ENCODE measurements around the gene HOXC9.

The HOXC9 gene

DNA sequence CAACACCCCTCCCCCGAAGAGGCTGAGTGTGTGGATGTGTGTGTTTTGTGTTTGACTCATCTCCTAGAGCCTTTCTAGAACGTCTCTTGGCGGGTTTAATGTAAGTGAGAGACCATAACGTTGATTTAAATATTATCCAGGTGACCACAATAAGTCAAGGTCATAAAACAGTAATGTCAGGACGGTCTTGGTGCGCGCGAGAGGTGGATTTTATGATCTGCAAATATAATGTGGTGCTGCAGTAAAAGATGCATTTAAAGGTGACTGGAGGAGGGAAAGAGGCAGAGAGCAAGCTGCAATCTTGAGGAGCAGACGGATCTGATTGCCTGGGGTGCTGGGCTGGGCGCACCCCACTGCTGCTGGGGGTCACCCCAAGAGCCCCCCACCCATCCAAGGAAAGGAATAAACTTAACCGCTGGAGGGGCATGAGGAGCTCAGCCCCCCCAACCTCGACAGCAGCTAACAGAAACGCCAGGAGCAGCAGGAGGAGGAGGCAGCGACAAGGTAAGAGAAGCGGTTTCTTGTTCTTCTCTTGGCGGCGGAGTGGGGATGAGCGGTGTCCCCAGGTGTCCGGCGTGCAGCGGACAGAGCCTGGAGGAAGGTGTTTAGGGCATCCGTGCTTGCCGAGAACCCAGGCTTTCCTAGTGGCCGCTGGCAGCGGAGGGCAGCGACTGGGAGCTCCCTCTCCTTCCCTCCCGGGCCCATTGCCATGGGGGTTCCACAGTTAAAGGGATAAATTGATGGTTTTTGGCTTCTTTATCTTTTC lies 9.5 kb upstream of the HOXC9 start:
- Histone ChIP-seq H3K9me3 (ENCODE audit: insufficient read depth, low read depth, low read length) (no peaks in the 10 kb centered on the region), H2AFZ (ENCODE audit: low read length) (no peak overlapping the region), H3K79me2 (ENCODE audit: insufficient read depth, low read length) (peaks cover 36% of the 10 kb centered on the region), H3K4me3 (ENCODE audit: low read length, poor library complexity, severe bottlenecking) (peak overlapping the region; percentile 84), H3K4me2 (ENCODE audit: low read depth, low read length, poor library complexity, severe bottlenecking) (peak overlapping the region; percentile 98), H3K36me3 (ENCODE audit: insufficient read depth, low read length) (no peaks in the 10 kb centered on the region), H3F3A (ENCODE audit: low read depth) (no peaks in the 10 kb centered on the region), H3K4me1 (ENCODE audit: insufficient read depth, low read length, poor library complexity, severe bottlenecking) (peaks cover 58% of the 10 kb centered on the region), H3K9me2 (replicated peaks; ENCODE audit: low read depth, low read length) (no peaks in the 10 kb centered on the region), H3K9ac (ENCODE audit: low read depth, low read length, poor library complexity, severe bottlenecking) (peak overlapping the region; percentile 74), H3K27me3 (ENCODE audit: insufficient read depth, low read length, poor library complexity, severe bottlenecking) (no peaks in the 10 kb centered on the region), H4K20me1 (ENCODE audit: insufficient read depth, low read length, poor library complexity, severe bottlenecking) (no peaks in the 10 kb centered on the region)
- TF ChIP-seq EZH2phosphoT487 (IDR thresholded peaks at IDR 0.05; ENCODE audit: borderline replicate concordance) = no peak
- TF ChIP-seq, protein P1, sequence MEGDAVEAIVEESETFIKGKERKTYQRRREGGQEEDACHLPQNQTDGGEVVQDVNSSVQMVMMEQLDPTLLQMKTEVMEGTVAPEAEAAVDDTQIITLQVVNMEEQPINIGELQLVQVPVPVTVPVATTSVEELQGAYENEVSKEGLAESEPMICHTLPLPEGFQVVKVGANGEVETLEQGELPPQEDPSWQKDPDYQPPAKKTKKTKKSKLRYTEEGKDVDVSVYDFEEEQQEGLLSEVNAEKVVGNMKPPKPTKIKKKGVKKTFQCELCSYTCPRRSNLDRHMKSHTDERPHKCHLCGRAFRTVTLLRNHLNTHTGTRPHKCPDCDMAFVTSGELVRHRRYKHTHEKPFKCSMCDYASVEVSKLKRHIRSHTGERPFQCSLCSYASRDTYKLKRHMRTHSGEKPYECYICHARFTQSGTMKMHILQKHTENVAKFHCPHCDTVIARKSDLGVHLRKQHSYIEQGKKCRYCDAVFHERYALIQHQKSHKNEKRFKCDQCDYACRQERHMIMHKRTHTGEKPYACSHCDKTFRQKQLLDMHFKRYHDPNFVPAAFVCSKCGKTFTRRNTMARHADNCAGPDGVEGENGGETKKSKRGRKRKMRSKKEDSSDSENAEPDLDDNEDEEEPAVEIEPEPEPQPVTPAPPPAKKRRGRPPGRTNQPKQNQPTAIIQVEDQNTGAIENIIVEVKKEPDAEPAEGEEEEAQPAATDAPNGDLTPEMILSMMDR (conservative IDR thresholded peaks at IDR 0.05; ENCODE audit: low read length) = no peak

DNA sequence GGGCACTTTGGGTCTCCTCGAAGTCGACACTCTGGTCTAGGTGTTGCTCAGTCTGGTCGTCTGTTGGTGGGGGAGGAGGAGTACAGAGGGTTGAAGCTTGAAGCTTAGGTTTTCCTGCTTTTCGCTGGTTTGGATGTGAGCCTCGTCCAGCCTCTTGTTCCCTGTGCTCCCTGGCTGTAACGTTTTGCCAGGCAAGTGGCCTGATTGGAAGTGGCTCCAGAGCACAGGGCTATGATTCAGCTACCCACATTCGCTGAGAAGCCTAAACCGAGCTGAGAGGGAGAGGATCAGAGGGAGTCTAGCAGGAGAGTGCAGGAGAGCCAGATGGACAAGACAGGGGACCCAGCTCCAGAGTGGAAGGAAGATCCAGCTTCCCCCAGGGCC lies 8.9 kb upstream of the HOXC9 start:
- H3K79me2 ChIP-seq (ENCODE audit: insufficient read depth, low read length) = peaks cover 37% of the 10 kb centered on the region
- no peak overlapping the region for H2AFZ ChIP-seq (ENCODE audit: low read length)
- no peaks in the 10 kb centered on the region for H4K20me1 ChIP-seq (ENCODE audit: insufficient read depth, low read length, poor library complexity, severe bottlenecking)
- H3K4me3 ChIP-seq (ENCODE audit: low read length, poor library complexity, severe bottlenecking) = no peak overlapping the region
- no peak for TF ChIP-seq EZH2phosphoT487 (IDR thresholded peaks at IDR 0.05; ENCODE audit: borderline replicate concordance)
- TF ChIP-seq, protein P1 (conservative IDR thresholded peaks at IDR 0.05; ENCODE audit: low read length) = no peak
- no peaks in the 10 kb centered on the region for H3F3A ChIP-seq (ENCODE audit: low read depth)
- no peaks in the 10 kb centered on the region for H3K36me3 ChIP-seq (ENCODE audit: insufficient read depth, low read length)
- peaks cover 59% of the 10 kb centered on the region for H3K4me1 ChIP-seq (ENCODE audit: insufficient read depth, low read length, poor library complexity, severe bottlenecking)
- H3K4me2 ChIP-seq (ENCODE audit: low read depth, low read length, poor library complexity, severe bottlenecking) = peak overlapping the region; percentile 98
- no peaks in the 10 kb centered on the region for H3K9me2 ChIP-seq (replicated peaks; ENCODE audit: low read depth, low read length)
- no peaks in the 10 kb centered on the region for H3K27me3 ChIP-seq (ENCODE audit: insufficient read depth, low read length, poor library complexity, severe bottlenecking)
- H3K9ac ChIP-seq (ENCODE audit: low read depth, low read length, poor library complexity, severe bottlenecking) = peak overlapping the region; percentile 13
- no peaks in the 10 kb centered on the region for H3K9me3 ChIP-seq (ENCODE audit: insufficient read depth, low read depth, low read length)

DNA sequence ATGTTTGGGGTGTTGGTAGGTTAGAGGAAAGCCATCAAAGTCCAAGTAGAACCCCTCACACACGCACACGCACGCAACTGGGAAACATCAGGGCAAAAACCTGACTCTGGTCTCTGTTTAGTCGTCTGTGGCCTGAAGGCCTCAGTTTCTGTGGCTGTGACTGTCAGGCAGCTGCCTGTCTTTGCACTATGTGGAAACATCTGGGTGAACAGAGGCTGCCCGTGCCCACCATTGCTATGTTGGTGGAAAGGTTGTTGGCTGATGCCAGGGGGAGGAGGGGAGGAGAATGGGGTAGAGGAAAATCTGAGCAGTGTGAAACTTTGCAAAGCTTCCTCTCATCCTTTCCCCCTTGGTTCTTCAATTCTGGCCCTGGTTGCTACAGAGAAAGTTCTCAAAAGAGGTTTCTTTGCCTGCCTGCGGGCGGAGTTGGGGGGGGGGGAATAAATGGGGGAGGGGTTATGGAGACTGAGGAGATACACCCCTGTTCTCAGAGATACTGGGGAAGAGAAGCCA lies 7.5 kb upstream of the HOXC9 start:
- H2AFZ ChIP-seq (ENCODE audit: low read length) = no peak overlapping the region
- no peaks in the 10 kb centered on the region for H3K36me3 ChIP-seq (ENCODE audit: insufficient read depth, low read length)
- no peak overlapping the region for H3K4me3 ChIP-seq (ENCODE audit: low read length, poor library complexity, severe bottlenecking)
- H3K27me3 ChIP-seq (ENCODE audit: insufficient read depth, low read length, poor library complexity, severe bottlenecking) = no peaks in the 10 kb centered on the region
- TF ChIP-seq EZH2phosphoT487 (IDR thresholded peaks at IDR 0.05; ENCODE audit: borderline replicate concordance) = no peak
- TF ChIP-seq, protein P1 (conservative IDR thresholded peaks at IDR 0.05; ENCODE audit: low read length) = no peak
- no peak overlapping the region for H3K4me2 ChIP-seq (ENCODE audit: low read depth, low read length, poor library complexity, severe bottlenecking)
- H3K79me2 ChIP-seq (ENCODE audit: insufficient read depth, low read length) = peaks cover 43% of the 10 kb centered on the region
- H3K9ac ChIP-seq (ENCODE audit: low read depth, low read length, poor library complexity, severe bottlenecking) = no peak overlapping the region
- peaks cover 65% of the 10 kb centered on the region for H3K4me1 ChIP-seq (ENCODE audit: insufficient read depth, low read length, poor library complexity, severe bottlenecking)
- H3F3A ChIP-seq (ENCODE audit: low read depth) = no peaks in the 10 kb centered on the region
- H3K9me3 ChIP-seq (ENCODE audit: insufficient read depth, low read depth, low read length) = no peaks in the 10 kb centered on the region
- no peaks in the 10 kb centered on the region for H4K20me1 ChIP-seq (ENCODE audit: insufficient read depth, low read length, poor library complexity, severe bottlenecking)
- no peaks in the 10 kb centered on the region for H3K9me2 ChIP-seq (replicated peaks; ENCODE audit: low read depth, low read length)

Data from Loucy (cell line).